ENCODE measurements around the gene HCST. TPM values are rescaled to one million over a fixed set of nuclear protein-coding genes. Genes with fewer than 3 reads are reported as not detected.

Gene HCST
- total and polyA plus RNA-seq, 12 donors: 2.8 to 97.2 (median 10.5) TPM; not detected in 1

DNA sequence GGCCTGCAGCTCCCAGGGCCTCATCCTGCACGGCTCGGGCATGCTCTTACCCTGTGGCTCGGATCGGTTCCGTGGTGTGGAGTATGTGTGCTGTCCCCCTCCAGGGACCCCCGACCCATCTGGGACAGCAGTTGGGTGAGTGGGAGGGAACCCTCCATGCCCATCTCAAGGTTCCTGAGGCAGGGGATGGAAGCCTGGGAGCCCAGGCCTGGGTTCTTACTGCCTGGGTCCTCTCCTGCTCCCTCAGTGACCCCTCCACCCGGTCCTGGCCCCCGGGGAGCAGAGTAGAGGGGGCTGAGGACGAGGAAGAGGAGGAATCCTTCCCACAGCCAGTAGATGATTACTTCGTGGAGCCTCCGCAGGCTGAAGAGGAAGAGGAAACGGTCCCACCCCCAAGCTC lies 30.7 kb upstream of the HCST start:
- H3K27ac ChIP-seq: no peak overlapping the region
- peaks cover 11% of the 10 kb centered on the region for H3K27me3 ChIP-seq
- peaks cover 4 to 5% of the 10 kb centered on the region in 2 donors for H3K4me1 ChIP-seq (replicated peaks in 1 of 2)
- intact Hi-C loops (cut with DNase I): no loop called here
- no peak for DNase-seq
- H3K9me3 ChIP-seq (replicated peaks in 1 of 3): no peaks in the 10 kb centered on the region
- no peak overlapping the region for H3K4me3 ChIP-seq
- TF ChIP-seq POLR2A (IDR thresholded peaks at IDR 0.05) (no peak), CTCF (IDR thresholded peaks at IDR 0.05) (no peak)
- no peaks in the 10 kb centered on the region for H3K36me3 ChIP-seq (replicated peaks in 1 of 2)
- WGBS, 4 donors: 71 to 84% (median 81%) methylated on average over 8 to 12 of the region's 12 CpGs

GRCh38 chr19:35872180-35872579 lies 30.1 kb upstream of the HCST start:
- intact Hi-C loops (cut with DNase I): no loop called here
- Histone ChIP-seq H3K9me3 (replicated peaks in 1 of 3) (no peaks in the 10 kb centered on the region), H3K4me1 (replicated peaks in 1 of 2) (peaks cover 4 to 5% of the 10 kb centered on the region in 2 donors), H3K4me3 (no peak overlapping the region), H3K27me3 (peaks cover 11% of the 10 kb centered on the region), H3K36me3 (replicated peaks in 1 of 2) (no peaks in the 10 kb centered on the region), H3K27ac (no peak overlapping the region)
- WGBS, 4 donors: 61 to 78% (median 68%) methylated on average over 1 to 5 of the region's 5 CpGs
- no peak for DNase-seq
- TF ChIP-seq CTCF (IDR thresholded peaks at IDR 0.05) (no peak), POLR2A (IDR thresholded peaks at IDR 0.05) (no peak)

DNA sequence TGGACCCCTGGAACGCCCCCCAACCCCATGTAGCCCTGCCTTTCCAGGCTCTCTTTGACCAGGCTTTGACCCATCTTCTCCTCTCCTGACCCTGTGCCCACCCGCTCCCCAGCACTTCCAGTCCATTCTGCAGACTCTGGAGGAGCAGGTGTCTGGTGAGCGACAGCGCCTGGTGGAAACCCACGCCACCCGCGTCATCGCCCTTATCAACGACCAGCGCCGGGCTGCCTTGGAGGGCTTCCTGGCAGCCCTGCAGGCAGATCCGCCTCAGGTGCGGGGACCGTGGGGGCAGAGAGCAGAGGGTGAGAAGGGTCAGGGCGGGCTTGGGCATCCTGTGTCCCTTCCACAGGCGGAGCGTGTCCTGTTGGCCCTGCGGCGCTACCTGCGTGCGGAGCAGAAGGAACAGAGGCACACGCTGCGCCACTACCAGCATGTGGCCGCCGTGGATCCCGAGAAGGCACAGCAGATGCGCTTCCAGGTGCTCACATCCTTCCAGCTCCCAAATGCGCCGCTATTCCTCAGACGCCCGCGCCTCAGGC lies 27.9 kb upstream of the HCST start:
- no peak for TF ChIP-seq CTCF (IDR thresholded peaks at IDR 0.05)
- TF ChIP-seq POLR2A (IDR thresholded peaks at IDR 0.05): no peak
- no peak for DNase-seq
- Histone ChIP-seq H3K27me3 (peaks cover 11% of the 10 kb centered on the region), H3K27ac (no peak overlapping the region), H3K36me3 (replicated peaks in 1 of 2) (no peaks in the 10 kb centered on the region), H3K4me3 (no peak overlapping the region), H3K9me3 (replicated peaks in 1 of 3) (no peaks in the 10 kb centered on the region), H3K4me1 (replicated peaks in 1 of 2) (peaks cover 0 to 3% of the 10 kb centered on the region in 2 donors)
- intact Hi-C loops (cut with DNase I): no loop called here
- 89 to 92% (median 90%) methylated on average over 27 to 32 of the region's 32 CpGs for WGBS, 4 donors

DNA sequence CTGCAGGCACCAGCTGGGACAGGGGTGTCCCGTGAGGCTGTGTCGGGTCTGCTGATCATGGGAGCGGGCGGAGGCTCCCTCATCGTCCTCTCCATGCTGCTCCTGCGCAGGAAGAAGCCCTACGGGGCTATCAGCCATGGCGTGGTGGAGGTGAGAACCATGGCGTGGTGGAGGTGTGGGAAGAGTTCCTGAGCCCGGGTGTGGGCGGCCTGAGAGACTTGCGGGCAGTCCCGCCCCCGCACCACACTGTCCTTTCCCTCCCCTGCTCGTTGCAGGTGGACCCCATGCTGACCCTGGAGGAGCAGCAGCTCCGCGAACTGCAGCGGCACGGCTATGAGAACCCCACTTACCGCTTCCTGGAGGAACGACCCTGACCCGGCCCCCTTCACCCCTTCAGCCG lies 23.3 kb upstream of the HCST start:
- Histone ChIP-seq H3K27ac (no peak overlapping the region), H3K27me3 (no peaks in the 10 kb centered on the region), H3K36me3 (replicated peaks in 1 of 2) (no peaks in the 10 kb centered on the region), H3K4me1 (replicated peaks in 1 of 2) (no peaks in the 10 kb centered on the region), H3K9me3 (replicated peaks in 1 of 3) (no peaks in the 10 kb centered on the region), H3K4me3 (no peak overlapping the region)
- intact Hi-C loops (cut with DNase I): no loop called here
- no peak for DNase-seq
- TF ChIP-seq POLR2A (IDR thresholded peaks at IDR 0.05) (no peak), CTCF (IDR thresholded peaks at IDR 0.05) (no peak)
- WGBS, 4 donors: 20 to 43% (median 34%) methylated on average over 6 to 23 of the region's 23 CpGs
